Natural killer cell (primary cell): Measurements from ENCODE around the gene PCDHGA10. TPM values are rescaled to one million over a fixed set of nuclear protein-coding genes. Genes with fewer than 3 reads are reported as not detected.

Source experiments
- ATAC-seq, 3 donors: fragments of 150-1000 bp in 2 of 3; fragments of 200-7000 bp in 1 of 3; cut with Tn5 transposase; 1 replicate in 1 of 3; 2 replicates in 2 of 3; pipeline ENCODE4 v1.10.0; 2021; ENCODE audit warnings: mild to moderate bottlenecking in 2 of 3, moderate library complexity in 2 of 3
- DNase-seq, 2 donors: peaks; one replicate each; pipeline versions ENCODE4 v3.0.0 to v3.0.0-alpha.2; 2013 to 2021; ENCODE audit warnings: mixed read lengths in 1 of 2
- H3K27ac ChIP-seq: one replicate; pipeline ENCODE4 v1.5.1; 2013; ENCODE audit warnings: mild to moderate bottlenecking, low read length
- H3K27me3 ChIP-seq: one replicate; pipeline ENCODE4 v1.6.1; 2013; ENCODE audit warnings: low read length; ENCODE audit not compliant: control insufficient read depth, insufficient read depth
- H3K36me3 ChIP-seq: one replicate; pipeline ENCODE4 v1.6.1; 2013; ENCODE audit warnings: low read length; ENCODE audit not compliant: control insufficient read depth, insufficient read depth
- H3K4me1 ChIP-seq: one replicate; pipeline ENCODE4 v1.6.1; 2013; ENCODE audit warnings: low read length; ENCODE audit not compliant: control insufficient read depth, insufficient read depth
- H3K4me3 ChIP-seq: one replicate; pipeline ENCODE4 v1.5.1; 2013; ENCODE audit warnings: low read length
- H3K9me3 ChIP-seq: one replicate; pipeline ENCODE4 v1.6.1; 2013; ENCODE audit warnings: low read length; ENCODE audit not compliant: control insufficient read depth, insufficient read depth
- H3K27ac Mint-ChIP-seq, 2 donors: one replicate each; pipeline ENCODE4 v1.8.0; 2022; ENCODE audit warnings: mild to moderate bottlenecking in 2 of 2, mixed read lengths in 2 of 2, moderate library complexity in 1 of 2
- H3K27me3 Mint-ChIP-seq, 2 donors: one replicate each; pipeline ENCODE4 v1.8.0; 2022; ENCODE audit warnings: low read depth in 2 of 2, mixed read lengths in 2 of 2
- H3K36me3 Mint-ChIP-seq: one replicate; pipeline ENCODE4 v1.8.0; 2022; ENCODE audit warnings: mixed read lengths
- H3K4me1 Mint-ChIP-seq, 2 donors: one replicate each; pipeline ENCODE4 v1.8.0; 2022; ENCODE audit warnings: mixed read lengths in 2 of 2
- H3K4me3 Mint-ChIP-seq: one replicate; pipeline ENCODE4 v1.8.0; 2022; ENCODE audit warnings: mild to moderate bottlenecking, moderate library complexity, mixed read lengths
- H3K9me3 Mint-ChIP-seq, 2 donors: one replicate each; pipeline ENCODE4 v1.8.0; 2022; ENCODE audit warnings: mixed read lengths in 2 of 2
- WGBS: methylation state at CpG from one replicate; pipeline ENCODE4 v1.1.7; 2013; ENCODE audit warnings: missing lambda C conversion rate; ENCODE audit not compliant: insufficient coverage; 5-methylcytosine and 5-hydroxymethylcytosine counted together
- intact Hi-C: fragments of 100-400 bp; cut with micrococcal nuclease; formaldehyde crosslinking; loops from one replicate; pipeline ENCODE4 v1.14.2; 2022
- total RNA-seq, 4 donors: library from RNA; stranded (reverse); fragments of 120-200 nt in 1 of 4; gene quantifications; one replicate each; pipeline versions ENCODE4 v1.2.3 to v1.2.4, GENCODE V29; 2013 to 2022
- TF ChIP-seq, protein P1 (sequence below): fragments of 200-600 bp; IDR thresholded peaks from one replicate; pipeline ENCODE4 v1.8.0; 2022; ENCODE audit warnings: antibody characterized with exemption

PCDHGA10 gene
- total RNA-seq, 3 donors from 2014 or later (not counting 1 experiment from before 2014, with no cell fraction given) = 0.61 to 2.6 (median 2.1) TPM

DNA sequence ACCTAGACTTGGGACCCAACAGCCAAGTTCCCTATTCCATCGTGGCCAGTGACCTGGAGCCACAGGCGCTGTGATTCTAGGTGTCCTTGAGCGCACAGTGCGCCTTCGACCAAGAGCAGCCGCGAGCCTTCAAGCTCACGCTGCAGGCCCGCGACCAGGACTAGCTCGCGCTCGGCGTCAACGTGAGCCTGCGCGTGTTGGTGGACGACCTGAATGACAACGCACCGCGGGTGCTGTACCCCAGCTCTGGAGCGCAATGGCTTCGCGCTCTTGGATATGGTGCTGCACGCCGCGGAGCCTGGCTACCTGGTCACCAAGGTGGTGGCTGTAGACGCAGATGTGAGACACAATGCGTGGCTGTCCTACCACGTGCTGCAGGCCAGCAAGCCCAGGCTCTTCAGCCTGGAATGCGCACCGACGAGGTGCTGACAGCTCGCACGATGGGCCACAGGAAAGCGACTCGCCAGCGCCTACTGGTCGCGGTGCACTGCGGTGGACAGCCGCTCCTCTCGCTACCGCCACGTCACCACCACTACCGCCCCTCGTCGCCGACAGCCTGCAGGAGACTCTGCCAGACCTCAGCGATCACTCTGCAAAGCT lies 28.9 kb downstream of the PCDHGA10 start:
- intact Hi-C loops = no loop called here
- Mint-ChIP-seq H3K4me3 (no peak overlapping the region), H3K27ac (no peak overlapping the region), H3K27me3 (peaks cover 16 to 17% of the 10 kb centered on the region in 2 donors), H3K9me3 (peaks cover 0 to 2% of the 10 kb centered on the region in 2 donors), H3K36me3 (no peaks in the 10 kb centered on the region), H3K4me1 (no peaks in the 10 kb centered on the region)
- WGBS = 63% methylated on average over 50 of the region's 50 CpGs
- Histone ChIP-seq H3K4me1 (no peaks in the 10 kb centered on the region), H3K27ac (no peak overlapping the region), H3K36me3 (no peaks in the 10 kb centered on the region), H3K9me3 (no peaks in the 10 kb centered on the region), H3K4me3 (no peak overlapping the region), H3K27me3 (peaks cover 5% of the 10 kb centered on the region)
- TF ChIP-seq, protein P1, sequence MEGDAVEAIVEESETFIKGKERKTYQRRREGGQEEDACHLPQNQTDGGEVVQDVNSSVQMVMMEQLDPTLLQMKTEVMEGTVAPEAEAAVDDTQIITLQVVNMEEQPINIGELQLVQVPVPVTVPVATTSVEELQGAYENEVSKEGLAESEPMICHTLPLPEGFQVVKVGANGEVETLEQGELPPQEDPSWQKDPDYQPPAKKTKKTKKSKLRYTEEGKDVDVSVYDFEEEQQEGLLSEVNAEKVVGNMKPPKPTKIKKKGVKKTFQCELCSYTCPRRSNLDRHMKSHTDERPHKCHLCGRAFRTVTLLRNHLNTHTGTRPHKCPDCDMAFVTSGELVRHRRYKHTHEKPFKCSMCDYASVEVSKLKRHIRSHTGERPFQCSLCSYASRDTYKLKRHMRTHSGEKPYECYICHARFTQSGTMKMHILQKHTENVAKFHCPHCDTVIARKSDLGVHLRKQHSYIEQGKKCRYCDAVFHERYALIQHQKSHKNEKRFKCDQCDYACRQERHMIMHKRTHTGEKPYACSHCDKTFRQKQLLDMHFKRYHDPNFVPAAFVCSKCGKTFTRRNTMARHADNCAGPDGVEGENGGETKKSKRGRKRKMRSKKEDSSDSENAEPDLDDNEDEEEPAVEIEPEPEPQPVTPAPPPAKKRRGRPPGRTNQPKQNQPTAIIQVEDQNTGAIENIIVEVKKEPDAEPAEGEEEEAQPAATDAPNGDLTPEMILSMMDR = no peak
- ATAC-seq (no peak), DNase-seq (no peak)

DNA sequence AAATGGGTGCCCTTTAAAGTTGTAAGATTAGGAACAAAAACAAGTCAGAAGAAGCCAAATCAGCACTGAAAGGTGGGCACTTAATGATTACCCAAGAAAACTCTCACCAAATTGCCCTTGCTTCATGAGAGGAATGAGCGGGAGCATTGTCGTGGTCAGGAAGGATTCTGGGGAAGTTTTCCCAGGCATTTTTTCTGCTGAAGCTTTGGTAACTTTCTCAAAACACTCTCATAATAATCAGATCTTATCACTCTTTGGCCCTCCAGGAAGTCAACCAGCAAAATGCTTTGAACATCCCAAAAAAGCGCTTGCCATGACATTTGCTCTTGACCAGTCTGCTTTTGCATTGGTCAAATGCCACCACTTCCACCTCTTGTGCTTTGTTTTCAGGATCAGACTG lies 52.6 kb downstream of the PCDHGA10 start:
- 97% methylated on average over 3 of the region's 3 CpGs for WGBS

More for the DNA sequence above, 52.6 kb downstream of the PCDHGA10 start:
- Histone ChIP-seq H3K36me3 (no peaks in the 10 kb centered on the region), H3K9me3 (no peaks in the 10 kb centered on the region), H3K27me3 (no peaks in the 10 kb centered on the region), H3K27ac (no peak overlapping the region), H3K4me1 (no peaks in the 10 kb centered on the region), H3K4me3 (no peak overlapping the region)
- Mint-ChIP-seq H3K36me3 (no peaks in the 10 kb centered on the region), H3K27me3 (peaks cover 0 to 9% of the 10 kb centered on the region in 2 donors), H3K4me1 (no peaks in the 10 kb centered on the region), H3K4me3 (no peak overlapping the region), H3K9me3 (no peaks in the 10 kb centered on the region), H3K27ac (no peak overlapping the region)
- ATAC-seq (no peak), DNase-seq (no peak)
- TF ChIP-seq, protein P1 = no peak
- intact Hi-C loops = no loop called here

Other genes starting within 250 kb of the PCDHGA10 start
- gene PCDHB7, start 240.3 kb upstream of the PCDHGA10 start, total RNA-seq = not detected
- not detected for gene PCDHB8, start 235.2 kb upstream of the PCDHGA10 start, total RNA-seq
- gene PCDHB16, start 230.6 kb upstream of the PCDHGA10 start, total RNA-seq = not detected
- gene PCDHB9, start 225.8 kb upstream of the PCDHGA10 start, total RNA-seq = under 1 TPM in 1 of 3 donors, not detected in 2; 0.15 TPM
- gene PCDHB10, start 220.6 kb upstream of the PCDHGA10 start, total RNA-seq = under 1 TPM in 1 of 3 donors, not detected in 2; 0.15 TPM
- not detected for gene PCDHB11, start 213.4 kb upstream of the PCDHGA10 start, total RNA-seq
- gene PCDHB12, start 204.3 kb upstream of the PCDHGA10 start, total RNA-seq = not detected
- not detected for gene PCDHB13, start 199.1 kb upstream of the PCDHGA10 start, total RNA-seq
- gene PCDHB14, start 189.6 kb upstream of the PCDHGA10 start, total RNA-seq = not detected
- not detected for gene PCDHB15, start 167.6 kb upstream of the PCDHGA10 start, total RNA-seq
- under 1 TPM in 1 of 3 donors, not detected in 2; 0.73 TPM for gene SLC25A2, start 108.9 kb upstream of the PCDHGA10 start, total RNA-seq
- 10 to 100 TPM; 77.3 to 96.1 (median 89.4) TPM for gene TAF7, start 92.2 kb upstream of the PCDHGA10 start, total RNA-seq
- not detected for gene PCDHGA1, start 82.5 kb upstream of the PCDHGA10 start, total RNA-seq
- gene PCDHGA2, start 74.2 kb upstream of the PCDHGA10 start, total RNA-seq = not detected
- not detected for gene PCDHGA3, start 69.2 kb upstream of the PCDHGA10 start, total RNA-seq
- gene PCDHGB1, start 62.9 kb upstream of the PCDHGA10 start, total RNA-seq = under 1 TPM in 1 of 3 donors, not detected in 2; 0.10 TPM
- gene PCDHGA4, start 58.0 kb upstream of the PCDHGA10 start, total RNA-seq = under 1 TPM in 2 of 3 donors, not detected in 1; 0.24 to 0.30 TPM
- gene PCDHGB2, start 53.0 kb upstream of the PCDHGA10 start, total RNA-seq = 1 to 10 TPM in 1 of 3 donors, under 1 TPM in 2; 0.36 to 1.5 (median 0.49) TPM
- under 1 TPM; 0.12 to 0.30 (median 0.20) TPM for gene PCDHGA5, start 48.8 kb upstream of the PCDHGA10 start, total RNA-seq
- gene PCDHGB3, start 42.7 kb upstream of the PCDHGA10 start, total RNA-seq = under 1 TPM in 2 of 3 donors, not detected in 1; 0.52 to 0.68 TPM
- gene PCDHGA6, start 39.1 kb upstream of the PCDHGA10 start, total RNA-seq = under 1 TPM; 0.20 to 0.75 (median 0.21) TPM
- gene PCDHGA7, start 30.2 kb upstream of the PCDHGA10 start, total RNA-seq = under 1 TPM in 2 of 3 donors, not detected in 1; 0.26 to 0.68 TPM
- under 1 TPM in 2 of 3 donors, not detected in 1; 0.31 to 0.40 TPM for gene PCDHGB4, start 25.3 kb upstream of the PCDHGA10 start, total RNA-seq
- under 1 TPM; 0.07 to 0.28 (median 0.09) TPM for gene PCDHGA8, start 20.4 kb upstream of the PCDHGA10 start, total RNA-seq
- gene PCDHGB5, start 15.0 kb upstream of the PCDHGA10 start, total RNA-seq = 1 to 10 TPM; 1.3 to 4.2 (median 3.1) TPM
- 1 to 10 TPM in 2 of 3 donors, under 1 TPM in 1; 0.61 to 1.7 (median 1.0) TPM for gene PCDHGA9, start 10.2 kb upstream of the PCDHGA10 start, total RNA-seq
- gene PCDHGB6, start 5.0 kb upstream of the PCDHGA10 start, total RNA-seq = 1 to 10 TPM; 2.1 to 5.9 (median 2.9) TPM
- 1 to 10 TPM in 2 of 3 donors, under 1 TPM in 1; 0.68 to 1.6 (median 1.2) TPM for gene PCDHGB7, start 4.7 kb downstream of the PCDHGA10 start, total RNA-seq
- 1 to 10 TPM in 1 of 3 donors, under 1 TPM in 2; 0.40 to 1.2 (median 0.83) TPM for gene PCDHGA11, start 8.1 kb downstream of the PCDHGA10 start, total RNA-seq
- 1 to 10 TPM in 1 of 3 donors, under 1 TPM in 2; 0.35 to 1.1 (median 0.75) TPM for gene PCDHGA12, start 17.5 kb downstream of the PCDHGA10 start, total RNA-seq
- gene PCDHGC3, start 63.0 kb downstream of the PCDHGA10 start, total RNA-seq = 1 to 10 TPM in 1 of 3 donors, under 1 TPM in 2; 0.68 to 1.5 (median 0.75) TPM
- under 1 TPM; 0.31 to 0.84 (median 0.45) TPM for gene PCDHGC4, start 72.0 kb downstream of the PCDHGA10 start, total RNA-seq
- gene PCDHGC5, start 76.1 kb downstream of the PCDHGA10 start, total RNA-seq = under 1 TPM; 0.31 to 0.97 (median 0.50) TPM
- 100 to 1,000 TPM; 410 to 456 (median 419) TPM for gene DIAPH1, start 206.0 kb downstream of the PCDHGA10 start, total RNA-seq
- 10 to 100 TPM; 66.0 to 85.7 (median 74.7) TPM for gene HDAC3, start 223.9 kb downstream of the PCDHGA10 start, total RNA-seq
- 1 to 10 TPM; 5.7 to 6.6 (median 6.1) TPM for gene RELL2, start 224.0 kb downstream of the PCDHGA10 start, total RNA-seq
- 100 to 1,000 TPM; 134 to 155 (median 147) TPM for gene FCHSD1, start 238.4 kb downstream of the PCDHGA10 start, total RNA-seq